GM12878 (cell line): ENCODE data around the gene NOS2. TPM values are rescaled to one million over a fixed set of nuclear protein-coding genes. Genes with fewer than 3 reads are reported as not detected.
"Not testable (repeated sequence)": the region's sequence is repeated elsewhere in the genome, so short reads cannot be mapped to it uniquely, and the experiment has no call there.

Experiments used
- ATAC-seq: fragments of 200-7000 bp; cut with Tn5 transposase; 3 replicates; pipeline ENCODE4 v1.9.1; 2020; ENCODE audit warnings: mild to moderate bottlenecking, moderate library complexity
- BruUV-seq: library from RNA; stranded (reverse); fragments of 400-500 nt; replicated peaks from 2 replicates; lab custom pipeline; 2021; lab: Mats Ljungman, UMichigan
- CTCF ChIA-PET: fragments of 300-600 bp; sonication (Branson Sonifier 250); formaldehyde crosslinking; extraction: SDS; loops from one replicate; lab custom pipeline; 2021; ENCODE audit warnings: inconsistent platforms; lab: Yijun Ruan, JAX
- POLR2A ChIA-PET: fragments of 350-600 bp; formaldehyde crosslinking; extraction: SDS; loops from one replicate; lab custom pipeline; 2021; ENCODE audit warnings: inconsistent platforms; lab: Charles Lee
- RAD21 ChIA-PET: fragments of 300-600 bp; sonication (Branson Sonifier 250); formaldehyde crosslinking; loops from one replicate; lab custom pipeline; 2023; ENCODE audit warnings: antibody characterized with exemption; ENCODE audit not compliant: unreplicated experiment; lab: Charles Lee
- SMC1A ChIA-PET: fragments of 300-600 bp; sonication (Branson Sonifier 250); formaldehyde crosslinking; loops from one replicate; lab custom pipeline; 2023; ENCODE audit not compliant: unreplicated experiment, uncharacterized antibody; lab: Charles Lee
- DNase-seq: peaks from one replicate; pipeline ENCODE4 v3.0.0-alpha.2; 2011; ENCODE audit warnings: low read depth, low spot score
- FAIRE-seq: peaks from 3 replicates; lab custom pipeline; 2011; peaks lifted over from hg19 to GRCh38; lab: Jason Lieb, UNC
- H2AFZ ChIP-seq: 2 replicates; pipeline ENCODE4 v1.6.0; 2011; ENCODE audit warnings: low read depth, low read length, control low read depth; ENCODE audit not compliant: control insufficient read depth
- H3K27ac ChIP-seq: 2 replicates; pipeline ENCODE4 v1.5.1; 2011; ENCODE audit warnings: control low read depth; ENCODE audit not compliant: control insufficient read depth, insufficient read depth
- H3K27me3 ChIP-seq, 2 experiments: replicated peaks in 1 of 2; 2 replicates each; pipeline versions ENCODE4 v1.6.0 to v1.6.1; 2011; ENCODE audit warnings: low read length in 1 of 2; ENCODE audit not compliant: control insufficient read depth in 2 of 2, insufficient read depth in 2 of 2
- H3K36me3 ChIP-seq, 2 experiments: 2 replicates each; pipeline ENCODE4 v1.5.1; 2011; ENCODE audit warnings: low read length in 1 of 2; ENCODE audit not compliant: control insufficient read depth in 2 of 2, insufficient read depth in 2 of 2
- H3K4me1 ChIP-seq: 2 replicates; pipeline ENCODE4 v1.6.1; 2011; ENCODE audit warnings: mild to moderate bottlenecking, low read length, moderate library complexity, mixed read lengths; ENCODE audit not compliant: control insufficient read depth, insufficient read depth
- H3K4me2 ChIP-seq: 2 replicates; pipeline ENCODE4 v1.6.0; 2011; ENCODE audit warnings: control low read depth; ENCODE audit not compliant: control insufficient read depth, insufficient read depth
- H3K4me3 ChIP-seq: fragments of 200-600 bp; sonication (generic); 2 replicates; pipeline ENCODE4 v1.5.1; 2016
- H3K79me2 ChIP-seq: 2 replicates; pipeline ENCODE4 v1.6.0; 2011; ENCODE audit warnings: low read length; ENCODE audit not compliant: control insufficient read depth, insufficient read depth
- H3K9ac ChIP-seq: 2 replicates; pipeline ENCODE4 v1.8.0; 2011; ENCODE audit warnings: low read length, control low read depth, mixed read lengths; ENCODE audit not compliant: control insufficient read depth, insufficient read depth
- H3K9me3 ChIP-seq: replicated peaks from 3 replicates; pipeline ENCODE4 v1.5.1; 2011; ENCODE audit warnings: mild to moderate bottlenecking, low read length; ENCODE audit not compliant: control insufficient read depth, insufficient read depth
- H4K20me1 ChIP-seq: 2 replicates; pipeline ENCODE4 v1.6.0; 2011; ENCODE audit not compliant: control insufficient read depth, insufficient read depth
- CHD4 ChIP-seq: fragments of 200-600 bp; sonication (generic); IDR thresholded peaks from 2 replicates; pipeline ENCODE4 v1.6.1; 2016; ENCODE audit warnings: mild to moderate bottlenecking
- HSF1 ChIP-seq: fragments of 150-350 bp; IDR thresholded peaks from 2 replicates; pipeline ENCODE4 v1.6.1; 2014; ENCODE audit warnings: mild to moderate bottlenecking, low read depth, low read length
- KLF5 ChIP-seq: fragments of 450-650 bp; IDR thresholded peaks from 2 replicates; pipeline ENCODE4 v1.6.1; 2014; ENCODE audit warnings: mild to moderate bottlenecking; ENCODE audit not compliant: partially characterized antibody
- LARP7 ChIP-seq: fragments of 450-650 bp; IDR thresholded peaks from 2 replicates; pipeline ENCODE4 v1.6.1; 2017; ENCODE audit warnings: mild to moderate bottlenecking
- MAX ChIP-seq: IDR thresholded peaks from 2 replicates; pipeline ENCODE4 v1.6.1; 2012; ENCODE audit warnings: low read depth, low read length, improper control_type of control experiment
- MXI1 ChIP-seq: fragments of 150-350 bp; IDR thresholded peaks from 2 replicates; pipeline ENCODE4 v1.6.1; 2011; ENCODE audit warnings: low read depth, mild to moderate bottlenecking, inconsistent platforms, low read length, improper control_type of control experiment
- NFXL1 ChIP-seq: fragments of 450-650 bp; IDR thresholded peaks from 2 replicates; pipeline ENCODE4 v1.6.1; 2017; ENCODE audit warnings: antibody characterized with exemption, mild to moderate bottlenecking, borderline replicate concordance
- RB1 ChIP-seq: fragments of 450-650 bp; formaldehyde crosslinking; IDR thresholded peaks from 2 replicates; pipeline ENCODE4 v1.6.1; 2017; ENCODE audit warnings: mild to moderate bottlenecking, borderline replicate concordance
- RUNX3 ChIP-seq: IDR thresholded peaks from 2 replicates; pipeline ENCODE4 v1.6.1; 2012; ENCODE audit warnings: low read length, inconsistent platforms
- SREBF2 ChIP-seq: IDR thresholded peaks from 2 replicates; pipeline ENCODE4 v1.6.1; 2012; ENCODE audit warnings: mild to moderate bottlenecking, low read length
- TBL1XR1 ChIP-seq: IDR thresholded peaks from 2 replicates; pipeline ENCODE4 v1.6.1; 2012; ENCODE audit warnings: low read depth, low read length, improper control_type of control experiment
- YBX1 ChIP-seq: fragments of 450-650 bp; IDR thresholded peaks from 2 replicates; pipeline ENCODE4 v1.6.1; 2016; ENCODE audit warnings: antibody characterized with exemption
- ZBED1 ChIP-seq: IDR thresholded peaks from 2 replicates; pipeline ENCODE4 v1.6.1; 2016; ENCODE audit warnings: borderline replicate concordance
- WGBS: methylation state at CpG from one replicate; pipeline ENCODE4 v1.1.6; 2016; ENCODE audit warnings: low lambda C conversion rate; ENCODE audit not compliant: insufficient replicate concordance, insufficient coverage; ENCODE audit errors: missing lambda C conversion rate; 5-methylcytosine and 5-hydroxymethylcytosine counted together
- in situ Hi-C: fragments of 300-500 bp; cut with MboI; formaldehyde crosslinking; loops from 9 replicates; pipeline ENCODE4 v1.14.3; 2018; ENCODE audit warnings: mixed read lengths
- intact Hi-C: fragments of 100-400 bp; cut with micrococcal nuclease; formaldehyde crosslinking; loops from one replicate; pipeline ENCODE4 v1.14.2; 2022; ENCODE audit not compliant: unreplicated experiment
- polyA plus RNA-seq, 11 experiments: library from polyadenylated mRNA; depleted of rRNA in 4 of 11; unstranded in 6 of 11; stranded (reverse) in 5 of 11; fragments of >200 nt; fragmentation: Nextera tagmentation in 4 of 11; fragmentation: Illumina TruSeq in 1 of 11; extraction: Ambion mirVana in 4 of 11; extraction: Trizol in 1 of 11; gene quantifications; 1 replicate in 1 of 11; 2 replicates in 10 of 11; pipeline versions ENCODE4 v1.2.1 to v1.2.3, GENCODE V29; 2011 to 2016; ENCODE audit warnings: inconsistent platforms in 2 of 11, missing spikeins in 2 of 11, low read depth in 1 of 11
- total RNA-seq, 4 experiments: library from RNA; depleted of rRNA in 3 of 4; stranded (reverse); fragments of >200 nt in 3 of 4; fragmentation: Illumina TruSeq in 1 of 4; extraction: Trizol in 1 of 4; gene quantifications; 2 replicates each; pipeline versions ENCODE4 v1.2.1 to v1.2.3, GENCODE V29; 2013 to 2021

The NOS2 gene
- total and polyA plus RNA-seq, 10 of the 15 experiments (the other 5 are each of a cell fraction or from before 2014, with no cell fraction given), result 0.01 to 0.05 (median 0.01) TPM; not detected in 7

DNA sequence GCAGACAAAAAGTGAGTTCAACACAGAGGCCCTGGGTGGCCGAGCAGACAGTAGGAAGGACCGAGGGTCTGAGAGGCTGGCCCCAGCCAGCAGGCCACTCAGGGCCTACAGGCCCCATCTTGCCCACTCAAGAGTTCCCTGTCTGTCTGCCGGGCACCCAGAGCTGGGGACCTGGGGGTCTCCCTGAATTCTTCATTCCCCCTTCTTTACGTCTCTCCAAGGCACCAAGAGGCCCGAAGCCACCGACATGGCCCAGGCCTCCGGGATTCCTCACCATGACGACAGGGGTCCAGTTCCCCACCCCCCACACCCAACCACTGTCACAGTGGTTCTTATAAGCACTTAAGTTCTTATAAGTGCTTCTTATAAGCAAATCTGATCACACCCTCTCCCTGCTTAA lies 49.2 kb downstream of the NOS2 start:
- H3K4me1 ChIP-seq, result peaks cover 5% of the 10 kb centered on the region
- no peak for TF ChIP-seq RB1
- TF ChIP-seq YBX1, result no peak
- no peak for TF ChIP-seq SREBF2
- no peak for TF ChIP-seq TBL1XR1
- TF ChIP-seq RUNX3, result no peak
- no peak for TF ChIP-seq NFXL1
- TF ChIP-seq ZBED1, result no peak
- TF ChIP-seq HSF1, result no peak
- no peak for TF ChIP-seq CHD4
- TF ChIP-seq KLF5, result no peak
- TF ChIP-seq MXI1, result no peak
- TF ChIP-seq LARP7, result no peak
- TF ChIP-seq MAX, result no peak
- TF ChIP-seq, all 136 proteins: peak for 0
- H3K36me3 ChIP-seq, result no peaks in the 10 kb centered on the region
- H3K27me3 ChIP-seq, result no peaks in the 10 kb centered on the region
- no peak overlapping the region for H3K4me3 ChIP-seq
- WGBS, result 25% methylated on average over 8 of the region's 8 CpGs
- no TSS peak for BruUV-seq
- no peaks in the 10 kb centered on the region for H3K9me3 ChIP-seq
- no peak overlapping the region for H3K27ac ChIP-seq
- no peak overlapping the region for H3K9ac ChIP-seq
- intact Hi-C loops, result no loop called here
- ChIA-PET RAD21 (no interaction called here), SMC1A (no interaction called here), POLR2A (no interaction called here), CTCF (interaction anchor here (0.7 kb wide), 1 partner anchor 127 kb away, joined by 3 read pairs; no protein-coding TSS in a partner anchor)
- ATAC-seq (no peak), DNase-seq (no peak), FAIRE-seq (no peak)
- no peaks in the 10 kb centered on the region for H4K20me1 ChIP-seq
- in situ Hi-C loops, result no loop called here
- H3K79me2 ChIP-seq, result no peaks in the 10 kb centered on the region
- no peak overlapping the region for H3K4me2 ChIP-seq
- no peak overlapping the region for H2AFZ ChIP-seq

GRCh38 chr17:27749562-27750150 lies 50.7 kb downstream of the NOS2 start:
- not testable (repeated sequence) for DNase-seq
- SMC1A ChIA-PET, result interaction anchor here (0.7 kb wide), 1 partner anchor 470 kb away, joined by 3 read pairs; no protein-coding TSS in a partner anchor

More at GRCh38 chr17:27749562-27750150, 50.7 kb downstream of the NOS2 start:
- BruUV-seq, H4K20me1 ChIP-seq, RAD21 ChIA-PET, H3K27ac ChIP-seq, POLR2A ChIA-PET, H3K9me3 ChIP-seq, FAIRE-seq, H3K36me3 ChIP-seq, H2AFZ ChIP-seq, H3K4me2 ChIP-seq, H3K4me1 ChIP-seq, H3K27me3 ChIP-seq, H3K9ac ChIP-seq, H3K4me3 ChIP-seq, H3K79me2 ChIP-seq, ATAC-seq, intact Hi-C loops: not testable (repeated sequence)
- in situ Hi-C loops, result loop anchor here (10.0 kb wide), 1 partner anchor 85 kb away; no protein-coding TSS in a partner anchor
- 43% methylated on average over 14 of the region's 15 CpGs for WGBS
- CTCF ChIA-PET, result interaction anchor here (2.2 kb wide), 1 partner anchor 95 kb away, joined by 6 read pairs; no protein-coding TSS in a partner anchor
